WTC11 (cell line): ENCODE measurements around the gene LIN28B. TPM values are rescaled to one million over a fixed set of nuclear protein-coding genes. Genes with fewer than 3 reads are reported as not detected.
A peak's percentile ranks its signal among the peaks of the same experiment; 100 is the strongest.

Source experiments
- ATAC-seq: fragments of 200-7000 bp; cut with Tn5 transposase; 2 replicates; pipeline ENCODE4 v1.10.0; 2021; ENCODE audit warnings: mild to moderate bottlenecking, moderate library complexity
- CTCF ChIA-PET: fragments of 300-600 bp; sonication (Branson Sonifier 250); formaldehyde crosslinking; loops from one replicate; lab custom pipeline; 2021; ENCODE audit warnings: antibody characterized with exemption; lab: Charles Lee
- POLR2A ChIA-PET: fragments of 350-600 bp; sonication (Branson Sonifier 250); formaldehyde crosslinking; loops from one replicate; lab custom pipeline; 2021; ENCODE audit warnings: antibody characterized with exemption; lab: Charles Lee
- DNase-seq: peaks from one replicate; pipeline ENCODE4 v3.0.0; 2021; ENCODE audit warnings: low spot score
- H3K27ac Mint-ChIP-seq: 2 replicates; pipeline ENCODE4 v1.8.0; 2021; ENCODE audit warnings: mixed read lengths
- H3K27me3 Mint-ChIP-seq: 2 replicates; pipeline ENCODE4 v1.8.0; 2021; ENCODE audit warnings: low read depth, mild to moderate bottlenecking, moderate library complexity, mixed read lengths
- H3K36me3 Mint-ChIP-seq: 2 replicates; pipeline ENCODE4 v1.8.0; 2021; ENCODE audit warnings: mixed read lengths
- H3K4me1 Mint-ChIP-seq: 2 replicates; pipeline ENCODE4 v1.8.0; 2022; ENCODE audit warnings: mixed read lengths
- H3K4me3 Mint-ChIP-seq: 2 replicates; pipeline ENCODE4 v1.8.0; 2021; ENCODE audit warnings: mild to moderate bottlenecking, moderate library complexity, mixed read lengths
- H3K9me3 Mint-ChIP-seq: 2 replicates; pipeline ENCODE4 v1.8.0; 2021; ENCODE audit warnings: mixed read lengths
- ATF2 ChIP-seq: sonication (generic); formaldehyde crosslinking; IDR thresholded peaks from 2 replicates; pipeline ENCODE4 v1.8.1; 2022; ENCODE audit warnings: low read depth, missing genetic modification reagents, borderline replicate concordance
- ATF6 ChIP-seq: sonication (generic); formaldehyde crosslinking; IDR thresholded peaks from 2 replicates; pipeline ENCODE4 v1.8.1; 2023; ENCODE audit warnings: mild to moderate bottlenecking, missing genetic modification reagents
- CDX4 ChIP-seq: fragments of 250-450 bp; sonication (Bioruptor Pico); IDR thresholded peaks from 2 replicates; pipeline ENCODE4 v1.9.0; 2021; ENCODE audit warnings: moderate library complexity, mild to moderate bottlenecking, inconsistent platforms, borderline replicate concordance
- E2F1 ChIP-seq: sonication (generic); formaldehyde crosslinking; IDR thresholded peaks from 2 replicates; pipeline ENCODE4 v1.8.0; 2022; ENCODE audit warnings: mild to moderate bottlenecking, missing genetic modification reagents
- E2F4 ChIP-seq: sonication (generic); formaldehyde crosslinking; IDR thresholded peaks from 2 replicates; pipeline ENCODE4 v1.8.1; 2022; ENCODE audit warnings: low read depth, mild to moderate bottlenecking, moderate library complexity, missing genetic modification reagents, borderline replicate concordance
- NR2C2 ChIP-seq: sonication (generic); formaldehyde crosslinking; IDR thresholded peaks from 2 replicates; pipeline ENCODE4 v1.8.0; 2022; ENCODE audit warnings: mild to moderate bottlenecking, missing genetic modification reagents
- NR3C1 ChIP-seq: sonication (generic); formaldehyde crosslinking; conservative IDR thresholded peaks from 2 replicates; pipeline ENCODE4 v1.8.1; 2023; ENCODE audit warnings: low read depth, mild to moderate bottlenecking, missing genetic modification reagents
- RELA ChIP-seq: sonication (generic); formaldehyde crosslinking; IDR thresholded peaks from 2 replicates; pipeline ENCODE4 v1.8.1; 2022; ENCODE audit warnings: missing genetic modification reagents, mild to moderate bottlenecking, borderline replicate concordance
- SP1 ChIP-seq: sonication (generic); formaldehyde crosslinking; conservative IDR thresholded peaks from 2 replicates; pipeline ENCODE4 v1.8.1; 2022; ENCODE audit warnings: missing genetic modification reagents
- USF2 ChIP-seq: sonication (generic); formaldehyde crosslinking; IDR thresholded peaks from 2 replicates; pipeline ENCODE4 v1.8.1; 2023; ENCODE audit warnings: mild to moderate bottlenecking, missing genetic modification reagents, moderate library complexity
- ZBTB43 ChIP-seq: sonication (generic); formaldehyde crosslinking; IDR thresholded peaks from 2 replicates; pipeline ENCODE4 v1.8.1; 2023; ENCODE audit warnings: mild to moderate bottlenecking, missing genetic modification reagents
- ZMAT4 ChIP-seq: fragments of 250-450 bp; sonication (Bioruptor Pico); IDR thresholded peaks from 2 replicates; pipeline ENCODE4 v1.9.0; 2021; ENCODE audit warnings: mild to moderate bottlenecking
- ZNF396 ChIP-seq: fragments of 250-450 bp; sonication (Bioruptor Pico); IDR thresholded peaks from 2 replicates; pipeline ENCODE4 v1.8.0; 2021; ENCODE audit warnings: mild to moderate bottlenecking, moderate library complexity, borderline replicate concordance
- ZNF425 ChIP-seq: fragments of 250-450 bp; sonication (Bioruptor Pico); conservative IDR thresholded peaks from 2 replicates; pipeline ENCODE4 v1.9.0; 2021; ENCODE audit warnings: mild to moderate bottlenecking
- ZNF532 ChIP-seq: fragments of 250-450 bp; sonication (Bioruptor Pico); IDR thresholded peaks from 2 replicates; pipeline ENCODE4 v1.9.0; 2021; ENCODE audit warnings: mild to moderate bottlenecking, borderline replicate concordance
- ZNF671 ChIP-seq: fragments of 250-450 bp; sonication (Bioruptor Pico); IDR thresholded peaks from 2 replicates; pipeline ENCODE4 v1.8.0; 2021; ENCODE audit warnings: mild to moderate bottlenecking
- total RNA-seq: library from RNA; stranded (reverse); gene quantifications from 3 replicates; pipeline ENCODE4 v1.2.3, GENCODE V29; 2021

The LIN28B gene
- total RNA-seq, 1 experiment from 2014 or later, result 73.4 TPM

GRCh38 chr6:104955491-104955890 lies 1.4 kb upstream of the LIN28B start:
- ATAC-seq, result no peak
- peak overlapping the region; percentile 93 for H3K4me3 Mint-ChIP-seq
- ChIA-PET POLR2A (interaction anchor here (0.6 to 2.2 kb wide), 6 partner anchors 12 to 121 kb away, joined by 3 to 9 read pairs (median 4); partner anchors contain the start of gene HACE1), CTCF (interaction anchor here (0.6 to 1.3 kb wide), 3 partner anchors 15 to 124 kb away, joined by 3 to 12 read pairs (median 4); no protein-coding TSS in a partner anchor)
- H3K27ac Mint-ChIP-seq, result peak overlapping the region; percentile 95
- TF ChIP-seq ATF6 (CRISPR knock-in tag) (no peak), ZNF396 (no peak), ZNF671 (CRISPR knock-in tag) (no peak), RELA (CRISPR knock-in tag) (no peak), CDX4 (CRISPR knock-in tag) (no peak), NR2C2 (CRISPR knock-in tag) (no peak), ZBTB43 (CRISPR knock-in tag) (no peak), NR3C1 (CRISPR knock-in tag) (no peak), ZMAT4 (CRISPR knock-in tag) (no peak), ZNF425 (CRISPR knock-in tag) (no peak), ATF2 (no peak), ZNF532 (CRISPR knock-in tag) (no peak), E2F4 (CRISPR knock-in tag) (no peak), E2F1 (no peak), SP1 (CRISPR knock-in tag) (no peak), USF2 (CRISPR knock-in tag) (no peak)
- H3K9me3 Mint-ChIP-seq, result no peaks in the 10 kb centered on the region
- H3K36me3 Mint-ChIP-seq, result peaks cover 2% of the 10 kb centered on the region; the same call in 1 of the 2 replicates
- DNase-seq, result peak; percentile 34
- H3K27me3 Mint-ChIP-seq, result no peaks in the 10 kb centered on the region
- H3K4me1 Mint-ChIP-seq, result peaks cover 42% of the 10 kb centered on the region
